H9 (cell line): ENCODE results near the gene C1QL1. TPM values are rescaled to one million over a fixed set of nuclear protein-coding genes. Genes with fewer than 3 reads are reported as not detected.

ENCODE experiments used
- DNase-seq: peaks from one replicate; pipeline ENCODE4 v3.0.0-alpha.2; 2017
- H2AFZ ChIP-seq: one replicate; pipeline ENCODE4 v1.6.1; 2013; ENCODE audit warnings: mild to moderate bottlenecking, low read length, control low read depth, moderate library complexity
- H2AK5ac ChIP-seq: 2 replicates; pipeline ENCODE4 v1.6.1; 2013; ENCODE audit warnings: low read length, control low read depth, mixed read lengths; ENCODE audit not compliant: insufficient read length
- H2BK120ac ChIP-seq: one replicate; pipeline ENCODE4 v1.6.1; 2013; ENCODE audit warnings: low read depth, mild to moderate bottlenecking, low read length, control low read depth, inconsistent platforms; ENCODE audit not compliant: poor library complexity, severe bottlenecking
- H2BK12ac ChIP-seq: 2 replicates; pipeline ENCODE4 v1.6.1; 2013; ENCODE audit warnings: low read length, control low read depth, mixed read lengths, low read depth; ENCODE audit not compliant: insufficient read length
- H2BK15ac ChIP-seq: 2 replicates; pipeline ENCODE4 v1.6.1; 2013; ENCODE audit warnings: low read depth, low read length, control low read depth
- H2BK20ac ChIP-seq: one replicate; pipeline ENCODE4 v1.6.1; 2013; ENCODE audit warnings: low read depth, mild to moderate bottlenecking, low read length, control low read depth, inconsistent platforms; ENCODE audit not compliant: poor library complexity, severe bottlenecking
- H2BK5ac ChIP-seq: 2 replicates; pipeline ENCODE4 v1.6.1; 2013; ENCODE audit warnings: low read length, control low read depth, mixed read lengths; ENCODE audit not compliant: insufficient read length
- H3K14ac ChIP-seq: 2 replicates; pipeline ENCODE4 v1.6.1; 2013; ENCODE audit warnings: low read length, control low read depth; ENCODE audit not compliant: insufficient read depth
- H3K18ac ChIP-seq: 2 replicates; pipeline ENCODE4 v1.6.1; 2013; ENCODE audit warnings: low read depth, mild to moderate bottlenecking, mixed read lengths, low read length, control low read depth; ENCODE audit not compliant: insufficient read length
- H3K23ac ChIP-seq: 2 replicates; pipeline ENCODE4 v1.6.1; 2013; ENCODE audit warnings: low read length, control low read depth, mixed read lengths, low read depth; ENCODE audit not compliant: insufficient read length
- H3K23me2 ChIP-seq: 2 replicates; pipeline ENCODE4 v1.6.1; 2013; ENCODE audit warnings: low read depth, mild to moderate bottlenecking, mixed read lengths, low read length, control low read depth; ENCODE audit not compliant: insufficient read length, poor library complexity, severe bottlenecking
- H3K27ac ChIP-seq: 2 replicates; pipeline ENCODE4 v1.5.1; 2013; ENCODE audit warnings: low read length, control low read depth, mixed read lengths, low read depth; ENCODE audit not compliant: insufficient read length
- H3K27me3 ChIP-seq: 2 replicates; pipeline ENCODE4 v1.6.1; 2013; ENCODE audit warnings: low read length, control low read depth, inconsistent platforms; ENCODE audit not compliant: insufficient read depth
- H3K4ac ChIP-seq: 2 replicates; pipeline ENCODE4 v1.6.1; 2013; ENCODE audit warnings: low read depth, mild to moderate bottlenecking, control low read depth, inconsistent platforms, low read length, moderate library complexity
- H3K4me1 ChIP-seq: 2 replicates; pipeline ENCODE4 v1.6.1; 2013; ENCODE audit warnings: low read length, control low read depth, inconsistent platforms; ENCODE audit not compliant: insufficient read depth
- H3K4me2 ChIP-seq: 2 replicates; pipeline ENCODE4 v1.6.1; 2013; ENCODE audit warnings: low read length, control low read depth, mixed read lengths; ENCODE audit not compliant: insufficient read length, insufficient read depth
- H3K56ac ChIP-seq: 2 replicates; pipeline ENCODE4 v1.6.1; 2013; ENCODE audit warnings: low read depth, mild to moderate bottlenecking, mixed read lengths, low read length, control low read depth; ENCODE audit not compliant: insufficient read length
- H3K79me1 ChIP-seq: 2 replicates; pipeline ENCODE4 v1.6.1; 2013; ENCODE audit warnings: low read depth, mild to moderate bottlenecking, moderate library complexity, low read length, control low read depth, inconsistent platforms; ENCODE audit not compliant: insufficient read depth, poor library complexity, severe bottlenecking
- H3K79me2 ChIP-seq: 2 replicates; pipeline ENCODE4 v1.6.1; 2013; ENCODE audit warnings: low read length, control low read depth, inconsistent platforms; ENCODE audit not compliant: insufficient read depth
- H3K9ac ChIP-seq: 2 replicates; pipeline ENCODE4 v1.6.1; 2013; ENCODE audit warnings: low read length, control low read depth, mixed read lengths; ENCODE audit not compliant: insufficient read length; ENCODE audit errors: extremely low read depth
- H3K9me3 ChIP-seq: one replicate; pipeline ENCODE4 v1.6.1; 2013; ENCODE audit warnings: low read depth, low read length, inconsistent platforms; ENCODE audit not compliant: control insufficient read depth
- H3T11ph ChIP-seq: one replicate; pipeline ENCODE4 v1.6.1; 2013; ENCODE audit warnings: mild to moderate bottlenecking, low read length, control low read depth, inconsistent platforms
- H4K20me1 ChIP-seq: one replicate; pipeline ENCODE4 v1.6.1; 2013; ENCODE audit not compliant: control insufficient read depth, insufficient read length, insufficient read depth
- H4K5ac ChIP-seq: 2 replicates; pipeline ENCODE4 v1.6.1; 2013; ENCODE audit warnings: low read depth, mild to moderate bottlenecking, mixed read lengths, low read length, control low read depth; ENCODE audit not compliant: insufficient read length
- H4K8ac ChIP-seq: replicated peaks from 2 replicates; pipeline ENCODE4 v1.6.1; 2013; ENCODE audit warnings: low read length, control low read depth, mixed read lengths, low read depth; ENCODE audit not compliant: insufficient read length
- H4K91ac ChIP-seq: 2 replicates; pipeline ENCODE4 v1.6.1; 2013; ENCODE audit warnings: low read depth, mild to moderate bottlenecking, moderate library complexity, mixed read lengths, low read length, control low read depth; ENCODE audit not compliant: insufficient read length
- H3K27ac Mint-ChIP-seq, 3 experiments: 2 replicates in 2 of 3; 3 replicates in 1 of 3; pipeline ENCODE4 v1.8.0; 2020 to 2021; ENCODE audit warnings: mixed read lengths in 3 of 3, mild to moderate bottlenecking in 1 of 3, moderate library complexity in 1 of 3
- H3K27me3 Mint-ChIP-seq: 2 replicates; pipeline ENCODE4 v1.8.0; 2021; ENCODE audit warnings: low read depth, mild to moderate bottlenecking, moderate library complexity, mixed read lengths
- H3K36me3 Mint-ChIP-seq, 3 experiments: 2 replicates in 2 of 3; 3 replicates in 1 of 3; pipeline ENCODE4 v1.8.0; 2020 to 2021; ENCODE audit warnings: low read depth in 3 of 3, mixed read lengths in 3 of 3; ENCODE audit not compliant: insufficient read depth in 1 of 3
- H3K4me1 Mint-ChIP-seq, 2 experiments: 2 replicates each; pipeline ENCODE4 v1.8.0; 2020; ENCODE audit warnings: mixed read lengths in 2 of 2
- H3K4me3 Mint-ChIP-seq, 2 experiments: 2 replicates in 1 of 2; 3 replicates in 1 of 2; pipeline ENCODE4 v1.8.0; 2020 to 2021; ENCODE audit warnings: mild to moderate bottlenecking in 2 of 2, mixed read lengths in 2 of 2, moderate library complexity in 1 of 2
- H3K9me3 Mint-ChIP-seq, 2 experiments: 2 replicates in 1 of 2; 3 replicates in 1 of 2; pipeline ENCODE4 v1.8.0; 2020; ENCODE audit warnings: mild to moderate bottlenecking in 2 of 2, mixed read lengths in 2 of 2, moderate library complexity in 1 of 2
- CTCF ChIP-seq: fragments of 200-600 bp; sonication (generic); conservative IDR thresholded peaks from 3 replicates; pipeline ENCODE4 v1.8.0; 2021; ENCODE audit warnings: antibody characterized with exemption, mild to moderate bottlenecking
- WGBS: extraction: QIAGEN DNeasy Blood & Tissue Kit; methylation state at CpG from one replicate; pipeline ENCODE4 v1.1.7; 2013; ENCODE audit warnings: missing lambda C conversion rate, low lambda C conversion rate, mixed read lengths; ENCODE audit not compliant: insufficient read length; ENCODE audit errors: extremely low coverage; 5-methylcytosine and 5-hydroxymethylcytosine counted together
- total RNA-seq: library from RNA; stranded (reverse); gene quantifications from 2 replicates; pipeline ENCODE4 v1.2.1, GENCODE V29; 2021

Gene C1QL1
- total RNA-seq, 1 experiment from 2014 or later = 6.0 TPM

DNA sequence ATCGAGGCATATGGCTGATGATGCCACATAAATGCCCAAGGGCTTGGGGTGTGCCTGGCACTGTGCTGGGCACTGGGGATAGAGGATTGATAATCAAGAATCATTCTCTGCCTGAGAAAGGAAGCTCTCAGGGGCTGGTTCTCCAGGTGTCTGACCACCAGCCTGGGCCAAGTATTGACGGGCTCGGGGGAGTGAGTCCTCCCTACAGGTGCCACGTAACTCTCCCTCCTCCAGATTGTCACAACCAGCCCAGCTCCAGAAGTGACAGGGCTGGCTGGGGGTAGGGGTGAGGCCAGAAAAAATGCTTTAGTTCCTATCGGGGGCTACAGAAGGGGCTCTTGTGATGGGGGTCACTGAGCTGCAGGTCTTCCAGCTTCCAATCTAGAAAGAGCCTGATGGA lies 10.7 kb upstream of the C1QL1 start:
- H3K4me2 ChIP-seq = no peak overlapping the region
- no peak overlapping the region for H3K4ac ChIP-seq
- no peak overlapping the region for H3K18ac ChIP-seq
- H3K27me3 ChIP-seq = no peaks in the 10 kb centered on the region
- no peak overlapping the region for H3K9ac ChIP-seq
- no peak overlapping the region for H2AFZ ChIP-seq
- no peak overlapping the region for H4K5ac ChIP-seq
- WGBS = no CpG with 5 or more reads among the region's 5 CpGs
- no peaks in the 10 kb centered on the region for H3K79me2 ChIP-seq
- Mint-ChIP-seq H3K9me3 (peaks cover 0 to 2% of the 10 kb centered on the region in 2 experiments; a peak in 1 of 5 replicates), H3K27me3 (peaks cover 56% of the 10 kb centered on the region), H3K36me3 (no peaks in the 10 kb centered on the region; a peak in 1 of 7 replicates), H3K4me1 (peaks cover 9 to 40% of the 10 kb centered on the region in 2 experiments), H3K27ac (no peak overlapping the region), H3K4me3 (no peak overlapping the region)
- no peaks in the 10 kb centered on the region for H3K23me2 ChIP-seq
- H4K91ac ChIP-seq = no peak overlapping the region
- H2BK120ac ChIP-seq = no peak overlapping the region
- no peaks in the 10 kb centered on the region for H3K9me3 ChIP-seq
- no peak overlapping the region for H3K14ac ChIP-seq
- no peak overlapping the region for H2BK5ac ChIP-seq
- H3K27ac ChIP-seq = no peak overlapping the region
- H3K23ac ChIP-seq = no peak overlapping the region
- no peak for TF ChIP-seq CTCF
- no peak for DNase-seq
- H3K79me1 ChIP-seq = no peaks in the 10 kb centered on the region
- H3K56ac ChIP-seq = no peak overlapping the region
- H3T11ph ChIP-seq = no peak overlapping the region
- H2BK12ac ChIP-seq = no peak overlapping the region
- no peak overlapping the region for H2AK5ac ChIP-seq
- no peaks in the 10 kb centered on the region for H4K20me1 ChIP-seq
- H2BK20ac ChIP-seq = no peak overlapping the region
- no peaks in the 10 kb centered on the region; the same call in 1 of the 2 replicates for H3K4me1 ChIP-seq
- no peak overlapping the region for H4K8ac ChIP-seq
- no peak overlapping the region for H2BK15ac ChIP-seq
